Endothelial cell of umbilical vein (primary cell): ENCODE data around the gene HOXB5. TPM values are rescaled to one million over a fixed set of nuclear protein-coding genes. Genes with fewer than 3 reads are reported as not detected.

Experiments used
- BruUV-seq: library from RNA; stranded (reverse); fragments of 400-500 nt; replicated peaks from 2 replicates; lab custom pipeline; 2021; lab: Mats Ljungman, UMichigan
- CTCF ChIA-PET: fragments of 300-600, 350-600 bp; sonication (Branson Sonifier 250); formaldehyde crosslinking; loops from one replicate; lab custom pipeline; 2021; ENCODE audit warnings: antibody characterized with exemption, inconsistent platforms; lab: Charles Lee
- POLR2A ChIA-PET: fragments of 300-600, 350-600 bp; sonication (Branson Sonifier 250); formaldehyde crosslinking; loops from one replicate; lab custom pipeline; 2021; ENCODE audit warnings: antibody characterized with exemption, inconsistent platforms; lab: Charles Lee
- DNase-seq: peaks from one replicate; pipeline ENCODE4 v3.0.0-alpha.2; 2011; ENCODE audit warnings: low read depth, low spot score
- FAIRE-seq: peaks from 2 replicates; lab custom pipeline; 2011; peaks lifted over from hg19 to GRCh38; lab: Jason Lieb, UNC
- H2AFZ ChIP-seq: 2 replicates; pipeline ENCODE4 v1.6.0; 2012; ENCODE audit warnings: low read depth, low read length, control low read depth, inconsistent platforms
- H3K27ac ChIP-seq: 2 replicates; pipeline ENCODE4 v1.5.1; 2011; ENCODE audit warnings: low read depth, mild to moderate bottlenecking, control low read depth, low read length, moderate library complexity; ENCODE audit not compliant: insufficient read depth
- H3K27me3 ChIP-seq, 2 experiments: 2 replicates each; pipeline versions ENCODE4 v1.6.0 to v1.6.1; 2011; ENCODE audit warnings: low read length in 2 of 2, mixed read lengths in 1 of 2; ENCODE audit not compliant: control insufficient read depth in 2 of 2, insufficient read depth in 2 of 2
- H3K36me3 ChIP-seq, 2 experiments: 2 replicates in 1 of 2; 3 replicates in 1 of 2; pipeline ENCODE4 v1.5.1; 2011; ENCODE audit warnings: low read length in 2 of 2, mild to moderate bottlenecking in 1 of 2, moderate library complexity in 1 of 2; ENCODE audit not compliant: control insufficient read depth in 2 of 2, insufficient read depth in 2 of 2; ENCODE audit errors: extremely low read depth in 1 of 2
- H3K4me1 ChIP-seq: 3 replicates; pipeline ENCODE4 v1.5.1; 2011; ENCODE audit warnings: mild to moderate bottlenecking, low read length; ENCODE audit not compliant: control insufficient read depth, insufficient read depth; ENCODE audit errors: extremely low read depth
- H3K4me2 ChIP-seq: 2 replicates; pipeline ENCODE4 v1.6.1; 2011; ENCODE audit warnings: low read length, control low read depth, mixed read lengths; ENCODE audit not compliant: insufficient read depth
- H3K4me3 ChIP-seq, 3 experiments: fragments of 200-600 bp in 1 of 3; sonication (generic), shearing (Covaris generic) in 1 of 3; replicated peaks in 1 of 3; 2 replicates each; pipeline ENCODE4 v1.5.1; 2011 to 2016; ENCODE audit warnings: control low read depth in 3 of 3, low read length in 3 of 3, mild to moderate bottlenecking in 2 of 3, inconsistent platforms in 1 of 3, low read depth in 1 of 3, moderate library complexity in 1 of 3; ENCODE audit not compliant: insufficient read depth in 1 of 3
- H3K79me2 ChIP-seq: 2 replicates; pipeline ENCODE4 v1.6.0; 2012; ENCODE audit warnings: low read length, inconsistent platforms; ENCODE audit not compliant: control insufficient read depth, insufficient read depth
- H3K9ac ChIP-seq: replicated peaks from 2 replicates; pipeline ENCODE3; 2011; ENCODE audit warnings: low read length, control low read depth; ENCODE audit not compliant: insufficient read depth; ENCODE audit errors: extremely low read depth
- H3K9me1 ChIP-seq: replicated peaks from 3 replicates; pipeline ENCODE4 v1.6.0; 2011; ENCODE audit warnings: mild to moderate bottlenecking, low read length; ENCODE audit not compliant: control insufficient read depth, insufficient read depth; ENCODE audit errors: extremely low read depth
- H3K9me3 ChIP-seq: replicated peaks from 2 replicates; pipeline ENCODE4 v1.5.1; 2012; ENCODE audit warnings: low read length, inconsistent platforms; ENCODE audit not compliant: control insufficient read depth, insufficient read depth
- H4K20me1 ChIP-seq: replicated peaks from 2 replicates; pipeline ENCODE3; 2011; ENCODE audit warnings: mild to moderate bottlenecking, low read length; ENCODE audit not compliant: control insufficient read depth, insufficient read depth; ENCODE audit errors: extremely low read depth
- EZH2 ChIP-seq: IDR thresholded peaks from 2 replicates; pipeline ENCODE4 v1.6.1; 2012; ENCODE audit warnings: borderline replicate concordance, low read depth, mild to moderate bottlenecking, moderate library complexity, low read length, inconsistent platforms; ENCODE audit not compliant: severe bottlenecking
- FOS ChIP-seq: IDR thresholded peaks from 2 replicates; pipeline ENCODE4 v1.6.1; 2011; ENCODE audit warnings: mild to moderate bottlenecking, low read length, moderate library complexity, borderline replicate concordance; ENCODE audit not compliant: insufficient read depth
- GATA2 ChIP-seq: IDR thresholded peaks from 2 replicates; pipeline ENCODE4 v1.7.0; 2011; ENCODE audit warnings: low read depth, mild to moderate bottlenecking, moderate library complexity, mixed read lengths, low read length; ENCODE audit not compliant: insufficient read length, insufficient read depth
- JUN ChIP-seq: IDR thresholded peaks from 2 replicates; pipeline ENCODE4 v1.6.1; 2011; ENCODE audit warnings: borderline replicate concordance, low read depth; ENCODE audit not compliant: insufficient read length, insufficient read depth
- MYC ChIP-seq: IDR thresholded peaks from one replicate; pipeline ENCODE4 v1.6.1; 2011; ENCODE audit warnings: mild to moderate bottlenecking, low read depth, low read length
- POLR2A ChIP-seq: IDR thresholded peaks from 2 replicates; pipeline ENCODE4 v1.6.1; 2012; ENCODE audit warnings: low read depth, mild to moderate bottlenecking, control low read depth, low read length
- POLR2AphosphoS5 ChIP-seq: IDR thresholded peaks from 2 replicates; pipeline ENCODE4 v1.6.1; 2012; ENCODE audit warnings: low read depth, mild to moderate bottlenecking, control low read depth, low read length, moderate library complexity; ENCODE audit not compliant: insufficient read depth
- dilution Hi-C: fragments of 300-500 bp; cut with MboI; formaldehyde crosslinking; loops from one replicate; pipeline ENCODE4 v1.15.0; 2019; ENCODE audit warnings: low sequenced_read_pairs; ENCODE audit not compliant: extremely low pct_ligation_motif_present
- intact Hi-C: fragments of 100-400 bp; cut with micrococcal nuclease; formaldehyde crosslinking; loops from one replicate; pipeline ENCODE4 v1.10.0; 2022
- polyA plus RNA-seq, 4 experiments: library from polyadenylated mRNA; depleted of rRNA in 3 of 4; stranded (reverse) in 3 of 4; unstranded in 1 of 4; fragments of >200 nt; gene quantifications; 2 replicates each; pipeline versions ENCODE4 v1.2.1 to v1.2.3, GENCODE V29; 2011 to 2012; ENCODE audit warnings: missing spikeins in 1 of 4
- total RNA-seq: library from RNA; stranded (reverse); gene quantifications from 2 replicates; pipeline ENCODE4 v1.2.3, GENCODE V29; 2021
- TF ChIP-seq, protein P1 (sequence below), 2 donors: IDR thresholded peaks; 1 replicate in 1 of 2; 2 replicates in 1 of 2; pipeline ENCODE4 v1.5.1; 2011; ENCODE audit warnings: low read length in 2 of 2, mild to moderate bottlenecking in 2 of 2, moderate library complexity in 2 of 2, control low read depth in 1 of 2, inconsistent platforms in 1 of 2, low read depth in 1 of 2; ENCODE audit not compliant: insufficient read depth in 1 of 2; ENCODE audit errors: extremely low read depth in 1 of 2
- TF ChIP-seq, protein P2 (sequence below): IDR thresholded peaks from 2 replicates; pipeline ENCODE4 v1.6.1; 2011; ENCODE audit not compliant: insufficient read depth, insufficient read length

Gene HOXB5
- total and polyA plus RNA-seq, 2 donors (not counting 3 experiments of a cell fraction or from before 2014, with no cell fraction given) = 2.0 to 8.5 TPM

DNA sequence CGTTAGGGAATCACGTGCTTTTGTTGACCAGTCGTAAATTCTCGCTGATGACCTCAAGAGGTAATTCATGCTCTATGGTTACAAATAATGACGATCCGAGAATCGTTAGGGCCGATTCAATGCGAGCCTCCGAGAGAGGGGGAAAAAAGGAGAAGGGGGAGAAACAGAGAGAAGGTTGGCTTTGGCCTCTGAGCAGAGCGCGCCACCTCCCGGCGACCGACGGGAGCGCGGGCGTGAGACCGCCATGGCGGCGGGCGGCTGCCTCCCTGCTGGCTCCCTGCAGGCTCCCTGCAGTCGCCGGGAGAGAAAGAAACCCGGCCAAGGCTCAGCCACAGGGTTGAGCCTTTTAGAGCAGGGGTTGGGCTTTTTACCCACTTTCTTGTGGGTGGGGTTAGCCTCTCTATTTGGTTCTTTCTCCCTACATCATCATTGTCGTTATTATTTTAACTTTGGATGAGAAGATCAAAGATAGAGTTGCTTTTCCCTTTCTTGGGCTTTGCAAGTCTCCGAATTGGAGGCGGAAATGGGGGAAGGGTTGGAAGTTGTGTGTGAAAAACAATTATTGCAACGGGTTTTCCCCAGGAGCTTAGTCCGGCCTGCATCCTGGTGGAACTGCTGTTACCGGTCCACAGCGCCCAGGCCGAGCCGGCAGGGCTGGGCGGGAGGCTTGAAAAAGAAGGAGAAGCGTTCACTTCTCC lies 410 bp upstream of the HOXB5 start:
- DNase-seq (peak; percentile 86), FAIRE-seq (peak; percentile 83)
- CTCF ChIA-PET = interaction anchor here (0.8 to 4.2 kb wide), 19 partner anchors 19 to 385 kb away, joined by 3 to 31 read pairs (median 4); no protein-coding TSS in a partner anchor
- Histone ChIP-seq H3K4me2 (peak overlapping the region; percentile 13), H3K9me3 (no peaks in the 10 kb centered on the region), H3K4me1 (peaks cover 25% of the 10 kb centered on the region), H3K27ac (peak overlapping the region; percentile 0), H3K4me3 (no peak overlapping the region), H3K9ac (no peak overlapping the region), H4K20me1 (no peaks in the 10 kb centered on the region), H3K27me3 (no peaks in the 10 kb centered on the region), H3K9me1 (no peaks in the 10 kb centered on the region), H3K36me3 (peaks cover 3 to 11% of the 10 kb centered on the region in 2 experiments), H2AFZ (no peak overlapping the region), H3K79me2 (peaks cover 43% of the 10 kb centered on the region)
- dilution Hi-C loops (no loop called here), intact Hi-C loops (loop anchor here (1.0 kb wide), 2 partner anchors 98 to 379 kb away; no protein-coding TSS in a partner anchor)
- TF ChIP-seq POLR2AphosphoS5 (peak; percentile 35), JUN (no peak)
- TF ChIP-seq, protein P1, sequence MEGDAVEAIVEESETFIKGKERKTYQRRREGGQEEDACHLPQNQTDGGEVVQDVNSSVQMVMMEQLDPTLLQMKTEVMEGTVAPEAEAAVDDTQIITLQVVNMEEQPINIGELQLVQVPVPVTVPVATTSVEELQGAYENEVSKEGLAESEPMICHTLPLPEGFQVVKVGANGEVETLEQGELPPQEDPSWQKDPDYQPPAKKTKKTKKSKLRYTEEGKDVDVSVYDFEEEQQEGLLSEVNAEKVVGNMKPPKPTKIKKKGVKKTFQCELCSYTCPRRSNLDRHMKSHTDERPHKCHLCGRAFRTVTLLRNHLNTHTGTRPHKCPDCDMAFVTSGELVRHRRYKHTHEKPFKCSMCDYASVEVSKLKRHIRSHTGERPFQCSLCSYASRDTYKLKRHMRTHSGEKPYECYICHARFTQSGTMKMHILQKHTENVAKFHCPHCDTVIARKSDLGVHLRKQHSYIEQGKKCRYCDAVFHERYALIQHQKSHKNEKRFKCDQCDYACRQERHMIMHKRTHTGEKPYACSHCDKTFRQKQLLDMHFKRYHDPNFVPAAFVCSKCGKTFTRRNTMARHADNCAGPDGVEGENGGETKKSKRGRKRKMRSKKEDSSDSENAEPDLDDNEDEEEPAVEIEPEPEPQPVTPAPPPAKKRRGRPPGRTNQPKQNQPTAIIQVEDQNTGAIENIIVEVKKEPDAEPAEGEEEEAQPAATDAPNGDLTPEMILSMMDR (IDR thresholded peaks at IDR 0.05; ENCODE audit: extremely low read depth in 1 of 2, insufficient read depth in 1 of 2, low read depth in 1 of 2, low read length in 2 of 2) = peak; percentile 95 to 97
- no TSS peak for BruUV-seq
- POLR2A ChIA-PET = no interaction called here

DNA sequence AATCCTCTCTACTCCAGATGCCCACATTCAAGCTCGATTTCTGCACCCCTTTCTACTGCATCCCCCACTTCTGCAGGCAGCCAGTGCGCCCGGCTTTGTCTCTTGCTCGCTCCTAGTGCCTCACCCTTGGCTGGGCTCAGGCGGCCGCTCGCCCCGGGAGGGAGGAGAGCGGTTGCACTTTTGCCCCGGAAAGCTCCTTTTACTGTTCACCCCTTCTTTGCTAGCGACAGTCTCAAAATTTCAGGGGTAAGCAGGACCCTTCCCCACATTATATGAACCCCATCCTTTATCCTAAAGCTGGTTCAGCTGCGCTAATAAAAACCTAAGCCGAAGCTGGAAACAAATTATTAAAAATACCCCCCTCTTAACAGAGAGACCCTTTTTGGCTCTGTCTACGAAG lies 1.0 kb downstream of the HOXB5 start:
- intact Hi-C loops (no loop called here), dilution Hi-C loops (no loop called here)
- no peak overlapping the region for H3K4me3 ChIP-seq

More for the DNA sequence above, 1.0 kb downstream of the HOXB5 start:
- no peak for TF ChIP-seq POLR2A
- TF ChIP-seq, protein P1 (IDR thresholded peaks at IDR 0.05; ENCODE audit: extremely low read depth in 1 of 2, insufficient read depth in 1 of 2, low read depth in 1 of 2, low read length in 2 of 2) = no peak
- TF ChIP-seq, protein P2, sequence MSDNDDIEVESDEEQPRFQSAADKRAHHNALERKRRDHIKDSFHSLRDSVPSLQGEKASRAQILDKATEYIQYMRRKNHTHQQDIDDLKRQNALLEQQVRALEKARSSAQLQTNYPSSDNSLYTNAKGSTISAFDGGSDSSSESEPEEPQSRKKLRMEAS = no peak
- no peak for TF ChIP-seq MYC
- TF ChIP-seq GATA2 = no peak
- TF ChIP-seq POLR2AphosphoS5 = no peak
- TF ChIP-seq EZH2 = no peak
- TF ChIP-seq FOS = no peak
- no peak for TF ChIP-seq JUN
- Histone ChIP-seq H4K20me1 (no peaks in the 10 kb centered on the region), H3K27me3 (no peaks in the 10 kb centered on the region), H3K4me2 (no peak overlapping the region), H3K9me3 (no peaks in the 10 kb centered on the region), H3K9me1 (no peaks in the 10 kb centered on the region), H3K4me1 (peaks cover 30% of the 10 kb centered on the region), H3K79me2 (peaks cover 29% of the 10 kb centered on the region), H2AFZ (no peak overlapping the region), H3K9ac (no peak overlapping the region), H3K27ac (no peak overlapping the region), H3K36me3 (peaks cover 3 to 11% of the 10 kb centered on the region in 2 experiments)
- BruUV-seq = no TSS peak
- DNase-seq (no peak), FAIRE-seq (no peak)
- ChIA-PET CTCF (interaction anchor here (0.6 to 4.2 kb wide), 20 partner anchors 20 to 377 kb away, joined by 3 to 31 read pairs (median 6); no protein-coding TSS in a partner anchor), POLR2A (interaction anchor here (0.6 kb wide), 1 partner anchor 13 kb away, joined by 6 read pairs; no protein-coding TSS in a partner anchor)
